EL (cell line): ENCODE results near the gene GKN2.
"Not testable (repeated sequence)": the region's sequence is repeated elsewhere in the genome, so short reads cannot be mapped to it uniquely, and the experiment has no call there.

Experiments used
- DNase-seq: peaks from one replicate; pipeline ENCODE4 v3.0.0-alpha.2; 2016

Gene GKN2

DNA sequence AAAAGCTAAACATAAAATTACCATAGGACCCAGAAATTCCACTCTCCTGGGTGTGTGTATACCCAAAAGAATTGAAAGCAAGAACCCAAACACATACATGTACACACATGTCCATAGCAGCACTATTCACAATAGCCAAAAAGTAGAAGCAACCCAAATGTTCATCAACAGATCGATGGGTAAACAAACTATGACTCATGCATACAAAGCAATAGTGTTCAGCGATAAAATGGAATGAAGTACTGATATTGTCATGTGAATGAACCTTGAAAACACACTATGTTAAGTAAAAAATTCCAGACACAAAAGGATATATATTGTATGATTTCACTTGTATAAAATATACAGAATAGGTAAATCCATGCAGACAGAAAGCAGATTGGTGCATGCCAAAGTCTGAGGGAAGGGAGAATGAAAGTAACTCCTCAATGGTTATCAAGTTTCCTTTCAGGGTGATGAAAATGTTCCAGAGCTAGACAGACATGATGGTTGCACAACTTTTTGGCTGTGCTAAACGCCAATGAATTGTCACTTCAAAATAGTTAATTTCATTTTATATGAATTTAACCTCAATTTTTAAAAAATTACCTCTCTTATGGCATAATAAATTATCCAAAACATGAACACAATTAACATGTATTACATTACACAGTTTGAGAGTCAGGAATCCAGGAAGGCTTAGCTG is 35.5 kb downstream of the GKN2 start:
- DNase-seq = no peak

DNA sequence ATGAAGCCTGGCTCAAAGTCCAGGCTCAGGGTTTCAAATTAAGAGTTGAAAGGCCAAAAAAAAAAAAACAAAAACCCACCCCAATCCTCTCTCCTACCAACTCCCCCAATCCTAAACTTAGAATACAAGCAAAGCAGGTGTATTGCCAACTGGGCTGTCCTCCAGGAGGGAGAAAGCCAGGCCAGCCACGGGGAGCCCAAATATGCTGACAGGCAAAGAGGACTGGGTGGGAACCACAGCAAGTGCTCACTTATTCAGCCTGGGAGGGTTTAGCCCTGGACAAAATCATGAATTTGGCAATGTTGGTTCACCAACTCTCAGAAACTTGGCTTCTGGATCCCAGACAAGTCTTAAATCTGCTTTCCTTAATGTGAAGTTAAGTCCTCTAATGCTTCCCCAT is 36.5 kb downstream of the GKN2 start:
- no peak for DNase-seq

DNA sequence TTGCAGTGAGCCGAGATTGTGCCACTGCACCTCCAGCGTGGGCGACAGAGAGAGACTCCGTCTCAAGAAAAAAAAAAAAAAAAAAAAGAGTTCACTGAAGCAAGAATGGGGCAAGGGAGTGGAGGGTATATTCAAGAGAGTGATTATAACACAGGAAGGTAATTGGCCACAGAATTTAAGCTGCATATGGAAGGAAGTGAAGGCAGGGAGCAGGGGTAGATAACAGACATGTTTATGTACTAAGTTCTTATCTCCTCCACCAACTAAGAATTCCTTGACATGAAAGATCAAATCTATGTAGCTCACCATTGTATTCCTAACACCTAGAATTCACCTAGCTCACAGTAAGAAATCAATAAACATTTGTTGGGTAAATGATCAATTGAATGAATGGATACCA is 37.3 kb downstream of the GKN2 start:
- DNase-seq = no peak

DNA sequence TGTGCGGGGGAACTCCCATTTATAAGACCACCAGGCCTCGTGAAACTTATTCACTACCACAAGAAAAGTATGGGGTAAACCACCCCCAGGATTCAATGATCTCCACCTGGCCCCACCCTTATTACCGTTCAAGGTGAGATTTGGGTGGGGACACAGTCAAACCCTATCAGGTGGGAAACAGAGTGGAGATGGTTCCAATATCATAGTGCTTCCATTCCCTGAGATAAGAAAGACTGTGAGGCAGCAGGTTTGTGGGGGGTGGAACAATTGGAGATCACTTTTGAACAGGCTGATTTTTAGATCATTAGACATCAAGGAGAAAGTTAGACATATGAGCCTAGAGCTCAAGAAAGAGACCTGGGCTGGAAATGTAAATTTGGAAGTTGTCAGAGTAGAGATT is 39.3 kb downstream of the GKN2 start:
- no peak for DNase-seq

DNA sequence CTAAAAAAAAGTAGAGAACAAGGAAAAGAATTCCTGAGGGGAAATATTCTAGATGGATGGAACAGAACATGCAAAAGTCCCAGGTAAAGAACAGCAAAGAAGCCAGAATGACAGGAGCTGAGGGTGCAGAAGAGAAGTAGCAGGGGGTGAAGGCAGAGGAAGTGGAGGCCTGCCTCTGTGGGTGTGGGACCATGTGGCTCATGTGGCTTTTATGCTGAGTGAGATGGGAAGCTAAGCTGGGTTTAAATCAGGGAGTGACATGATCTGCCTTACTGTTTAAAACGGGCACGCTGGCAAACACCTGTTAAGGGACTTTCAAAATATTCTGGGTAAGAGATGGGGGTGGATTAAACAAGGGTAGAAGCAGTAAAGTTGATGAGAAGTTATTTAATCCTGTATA is 40.0 kb downstream of the GKN2 start:
- DNase-seq = no peak

GRCh38 chr2:68912111-68912510 is 40.6 kb downstream of the GKN2 start:
- DNase-seq = no peak

- DNase-seq = no peak
These were observed 41.0 kb downstream of the GKN2 start for GRCh38 chr2:68911709-68912108.

GRCh38 chr2:68911246-68911645 is 41.4 kb downstream of the GKN2 start:
- no peak for DNase-seq

DNA sequence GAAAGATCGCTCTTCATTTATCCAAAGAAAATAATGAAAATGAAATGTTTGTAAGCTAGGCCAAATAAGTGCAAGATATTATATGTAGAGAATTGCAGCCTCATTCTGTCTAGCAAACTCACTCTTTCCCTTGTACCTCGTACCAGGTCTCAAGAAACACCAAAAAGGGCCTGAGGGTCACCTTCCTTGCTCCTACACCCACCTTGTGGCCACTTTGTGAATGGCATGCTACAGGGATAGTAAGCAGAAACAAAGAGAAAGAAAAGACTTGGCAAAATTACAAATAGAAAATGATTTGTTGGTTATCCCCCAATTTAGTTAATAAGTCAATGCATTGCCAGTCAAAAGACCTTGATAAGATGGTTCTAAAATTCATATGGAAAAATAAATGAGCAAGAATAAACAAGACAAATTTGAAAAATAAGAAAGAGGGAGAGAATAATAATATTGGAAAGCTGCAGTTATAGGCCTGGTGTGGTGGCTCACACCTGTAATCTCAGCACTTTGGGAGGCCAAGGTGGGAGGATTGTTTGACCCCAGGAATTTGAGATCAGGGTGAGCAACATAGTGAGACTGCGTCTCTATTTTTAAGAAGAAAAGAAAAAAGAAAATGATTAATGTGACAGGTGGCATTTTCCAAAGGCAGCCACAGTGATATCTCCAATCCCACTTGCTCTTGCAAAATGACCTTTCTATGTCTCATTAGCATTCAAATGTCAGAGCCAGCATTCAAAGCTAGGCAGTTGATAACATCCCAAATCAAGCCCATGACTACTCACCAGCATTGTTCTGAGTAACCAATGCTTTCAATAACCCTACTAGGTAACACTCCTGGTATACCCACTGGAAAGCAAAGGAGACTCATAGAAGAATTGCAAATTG is 42.7 kb downstream of the GKN2 start:
- DNase-seq = peak; percentile 71

GRCh38 chr2:68908392-68908970 is 44.2 kb downstream of the GKN2 start:
- peak; percentile 79 for DNase-seq

DNA sequence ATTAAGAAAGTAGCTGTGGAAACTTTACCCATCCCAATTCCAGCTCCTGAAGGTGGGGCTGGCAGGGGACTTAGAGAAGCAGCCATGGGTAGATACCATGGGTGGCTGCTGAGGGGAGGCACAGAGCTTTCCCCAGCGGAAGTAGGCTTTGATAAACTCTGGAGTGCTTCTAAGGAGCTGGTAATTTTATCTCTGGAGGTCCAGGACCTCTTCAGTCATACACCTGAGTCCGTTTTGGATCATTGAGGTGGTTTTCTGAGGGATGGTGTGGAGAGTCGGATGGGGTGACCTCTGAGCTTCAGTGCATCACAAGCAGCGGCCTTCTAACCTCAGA is 44.8 kb downstream of the GKN2 start:
- DNase-seq = no peak

- no peak for DNase-seq
These were observed 45.3 kb downstream of the GKN2 start for GRCh38 chr2:68907232-68907919.

- no peak for DNase-seq
These were observed 46.0 kb downstream of the GKN2 start for GRCh38 chr2:68906716-68907115.

DNA sequence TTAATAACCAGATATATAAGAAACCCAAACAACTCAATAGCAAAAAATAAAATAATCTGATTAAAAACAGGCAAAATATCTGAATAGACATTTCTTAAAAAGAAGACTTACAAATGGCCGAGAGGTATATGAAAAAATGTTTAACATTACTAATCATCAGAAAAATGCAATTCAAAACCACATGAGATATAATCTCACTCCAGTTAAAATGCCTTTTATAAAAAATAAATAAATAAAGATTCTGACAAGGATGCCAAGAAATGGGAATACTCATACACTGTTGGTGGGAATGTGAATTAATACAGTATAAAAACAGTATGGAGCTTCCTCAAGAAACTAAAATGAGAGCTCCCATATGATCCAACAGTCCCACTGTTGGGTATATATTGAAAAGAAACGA is 47.6 kb downstream of the GKN2 start:
- DNase-seq = peak; percentile 57

- DNase-seq = no peak
These were observed 51.1 kb downstream of the GKN2 start for GRCh38 chr2:68901561-68901960.

DNA sequence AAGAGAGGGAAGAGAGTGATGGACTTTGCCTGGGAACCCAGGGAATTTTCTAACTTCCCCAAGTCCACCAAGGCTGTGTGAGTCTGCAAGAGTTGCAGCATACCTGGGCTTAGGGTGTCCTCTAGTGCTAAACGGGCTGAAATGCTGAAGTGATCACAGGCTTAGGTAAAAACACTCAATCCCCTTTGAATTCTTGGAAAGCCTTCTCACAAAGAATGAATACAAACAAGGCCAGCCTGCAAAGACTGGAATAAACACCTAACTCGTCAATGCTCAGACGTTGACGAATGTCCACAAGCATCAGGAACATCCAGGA is 51.5 kb downstream of the GKN2 start:
- peak; percentile 24 for DNase-seq

- DNase-seq = no peak
These were observed 52.0 kb downstream of the GKN2 start for GRCh38 chr2:68900496-68901198.

GRCh38 chr2:68895981-68896380 is 56.7 kb downstream of the GKN2 start:
- not testable (repeated sequence) for DNase-seq
